ENCODE measurements around the gene SUPT20HL1.

The SUPT20HL1 gene

GRCh38 chrX:24387724-24388123 lies 27.3 kb downstream of the SUPT20HL1 start:
- ChIA-PET CTCF (interaction anchor here (1.1 to 2.2 kb wide), 4 partner anchors 9 to 26 kb away, joined by 3 to 11 read pairs (median 4); no protein-coding TSS in a partner anchor), POLR2A (no interaction called here)
- no peak for DNase-seq (ENCODE audit: extremely low spot score)
- TF ChIP-seq CTCF (IDR thresholded peaks at IDR 0.05; ENCODE audit: control extremely low read depth, extremely low read depth, low read depth, missing control alignments), result no peak

GRCh38 chrX:24391389-24391788 lies 30.9 kb downstream of the SUPT20HL1 start:
- CTCF ChIA-PET, result interaction anchor here (0.9 kb wide), 1 partner anchor 20 kb away, joined by 3 read pairs; no protein-coding TSS in a partner anchor
- no peak for DNase-seq (ENCODE audit: extremely low spot score)
- POLR2A ChIA-PET, result no interaction called here
- no peak for TF ChIP-seq CTCF (IDR thresholded peaks at IDR 0.05; ENCODE audit: control extremely low read depth, extremely low read depth, low read depth, missing control alignments)

GRCh38 chrX:24391843-24392242 lies 31.4 kb downstream of the SUPT20HL1 start:
- no peak for DNase-seq (ENCODE audit: extremely low spot score)
- CTCF ChIA-PET, result no interaction called here
- POLR2A ChIA-PET, result no interaction called here
- TF ChIP-seq CTCF (IDR thresholded peaks at IDR 0.05; ENCODE audit: control extremely low read depth, extremely low read depth, low read depth, missing control alignments), result no peak

- ChIA-PET CTCF (interaction anchor here (2.2 to 6.7 kb wide), 2 partner anchors 106 to 169 kb away, joined by 11 to 54 read pairs; no protein-coding TSS in a partner anchor), POLR2A (no interaction called here)
- DNase-seq (ENCODE audit: extremely low spot score), result no peak
- no peak for TF ChIP-seq CTCF (IDR thresholded peaks at IDR 0.05; ENCODE audit: control extremely low read depth, extremely low read depth, low read depth, missing control alignments)
Measured at GRCh38 chrX:24392709-24393108, 32.3 kb downstream of the SUPT20HL1 start.

- peak; percentile 46 for TF ChIP-seq CTCF (IDR thresholded peaks at IDR 0.05; ENCODE audit: control extremely low read depth, extremely low read depth, low read depth, missing control alignments)
- POLR2A ChIA-PET, result no interaction called here
- CTCF ChIA-PET, result interaction anchor here (0.6 to 6.7 kb wide), 34 partner anchors 9 to 747 kb away, joined by 3 to 54 read pairs (median 4); no protein-coding TSS in a partner anchor
- DNase-seq (ENCODE audit: extremely low spot score), result peak; percentile 54
Measured at GRCh38 chrX:24395775-24396174, 35.3 kb downstream of the SUPT20HL1 start.

GRCh38 chrX:24396236-24396930 lies 35.9 kb downstream of the SUPT20HL1 start:
- no peak for TF ChIP-seq CTCF (IDR thresholded peaks at IDR 0.05; ENCODE audit: control extremely low read depth, extremely low read depth, low read depth, missing control alignments)
- DNase-seq (ENCODE audit: extremely low spot score), result no peak
- CTCF ChIA-PET, result interaction anchor here (0.6 to 6.7 kb wide), 34 partner anchors 9 to 746 kb away, joined by 3 to 54 read pairs (median 4); no protein-coding TSS in a partner anchor
- POLR2A ChIA-PET, result no interaction called here

Data from GM10248 (cell line).